ENCODE data around the gene SNTA1.
"Not testable (repeated sequence)": the region's sequence is repeated elsewhere in the genome, so short reads cannot be mapped to it uniquely, and the experiment has no call there.

The SNTA1 gene

GRCh38 chr20:33391722-33392415 is 51.7 kb downstream of the SNTA1 start:
- no peaks in the 10 kb centered on the region for H3F3A ChIP-seq (ENCODE audit: insufficient read depth)
- H3K4me3 ChIP-seq (ENCODE audit: insufficient read depth, low read length, poor library complexity, severe bottlenecking), result no peak overlapping the region
- H2AFZ ChIP-seq (ENCODE audit: low read depth, low read length, severe bottlenecking), result no peak overlapping the region
- no peaks in the 10 kb centered on the region for H4K20me1 ChIP-seq (ENCODE audit: low read depth, low read length)
- H3K9me3 ChIP-seq (ENCODE audit: insufficient read depth, low read length), result no peaks in the 10 kb centered on the region
- no peaks in the 10 kb centered on the region for H3K79me2 ChIP-seq (ENCODE audit: insufficient read depth, low read length)
- H3K36me3 ChIP-seq (ENCODE audit: low read length), result peaks cover 11% of the 10 kb centered on the region; the same call in 1 of the 2 replicates
- no peak for TF ChIP-seq EZH2phosphoT487 (conservative IDR thresholded peaks at IDR 0.05; ENCODE audit: low read length)
- TF ChIP-seq, protein P1, sequence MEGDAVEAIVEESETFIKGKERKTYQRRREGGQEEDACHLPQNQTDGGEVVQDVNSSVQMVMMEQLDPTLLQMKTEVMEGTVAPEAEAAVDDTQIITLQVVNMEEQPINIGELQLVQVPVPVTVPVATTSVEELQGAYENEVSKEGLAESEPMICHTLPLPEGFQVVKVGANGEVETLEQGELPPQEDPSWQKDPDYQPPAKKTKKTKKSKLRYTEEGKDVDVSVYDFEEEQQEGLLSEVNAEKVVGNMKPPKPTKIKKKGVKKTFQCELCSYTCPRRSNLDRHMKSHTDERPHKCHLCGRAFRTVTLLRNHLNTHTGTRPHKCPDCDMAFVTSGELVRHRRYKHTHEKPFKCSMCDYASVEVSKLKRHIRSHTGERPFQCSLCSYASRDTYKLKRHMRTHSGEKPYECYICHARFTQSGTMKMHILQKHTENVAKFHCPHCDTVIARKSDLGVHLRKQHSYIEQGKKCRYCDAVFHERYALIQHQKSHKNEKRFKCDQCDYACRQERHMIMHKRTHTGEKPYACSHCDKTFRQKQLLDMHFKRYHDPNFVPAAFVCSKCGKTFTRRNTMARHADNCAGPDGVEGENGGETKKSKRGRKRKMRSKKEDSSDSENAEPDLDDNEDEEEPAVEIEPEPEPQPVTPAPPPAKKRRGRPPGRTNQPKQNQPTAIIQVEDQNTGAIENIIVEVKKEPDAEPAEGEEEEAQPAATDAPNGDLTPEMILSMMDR (IDR thresholded peaks at IDR 0.05; ENCODE audit: insufficient read depth, low read length, poor library complexity, severe bottlenecking), result no peak
- no peak overlapping the region for H3K9ac ChIP-seq (ENCODE audit: low read length)
- no peaks in the 10 kb centered on the region for H3K9me2 ChIP-seq (replicated peaks; ENCODE audit: insufficient read depth, low read length)
- no peaks in the 10 kb centered on the region for H3K27me3 ChIP-seq (ENCODE audit: low read length)
- no peak overlapping the region for H3K27ac ChIP-seq (ENCODE audit: low read depth, low read length)
- H3K4me2 ChIP-seq (ENCODE audit: low read depth, low read length, poor library complexity, severe bottlenecking), result no peak overlapping the region

DNA sequence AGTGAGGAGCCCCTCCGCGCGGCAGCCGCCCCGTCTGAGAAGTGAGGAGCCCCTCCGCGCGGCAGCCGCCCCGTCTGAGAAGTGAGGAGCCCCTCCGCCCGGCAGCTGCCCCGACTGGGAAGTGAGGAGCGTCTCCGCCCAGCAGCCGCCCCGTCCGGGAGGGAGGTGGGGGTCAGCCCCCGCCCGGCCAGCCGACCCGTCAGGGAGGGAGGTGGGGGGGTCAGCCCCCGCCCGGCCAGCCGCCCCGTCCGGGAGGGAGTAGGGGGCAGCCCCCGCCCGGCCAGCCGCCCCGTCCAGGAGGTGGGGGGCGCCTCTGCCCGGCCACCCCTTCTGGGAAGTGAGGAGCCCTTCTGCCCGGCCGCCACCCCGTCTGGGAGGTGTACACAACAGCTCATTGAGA is 54.2 kb downstream of the SNTA1 start:
- H2AFZ ChIP-seq (ENCODE audit: low read depth, low read length, severe bottlenecking); H3K9me3 ChIP-seq (ENCODE audit: insufficient read depth, low read length); H3K4me3 ChIP-seq (ENCODE audit: insufficient read depth, low read length, poor library complexity, severe bottlenecking); H4K20me1 ChIP-seq (ENCODE audit: low read depth, low read length); H3K9me2 ChIP-seq (replicated peaks; ENCODE audit: insufficient read depth, low read length); H3K9ac ChIP-seq (ENCODE audit: low read length); H3K79me2 ChIP-seq (ENCODE audit: insufficient read depth, low read length); H3K27ac ChIP-seq (ENCODE audit: low read depth, low read length); H3K4me2 ChIP-seq (ENCODE audit: low read depth, low read length, poor library complexity, severe bottlenecking); H3F3A ChIP-seq (ENCODE audit: insufficient read depth); H3K27me3 ChIP-seq (ENCODE audit: low read length): not testable (repeated sequence)
- peaks cover 14% of the 10 kb centered on the region; the same call in 1 of the 2 replicates for H3K36me3 ChIP-seq (ENCODE audit: low read length)

GRCh38 chr20:33388268-33388667 is 55.3 kb downstream of the SNTA1 start:
- H3K9me3 ChIP-seq (ENCODE audit: insufficient read depth, low read length), result no peaks in the 10 kb centered on the region
- H3K27me3 ChIP-seq (ENCODE audit: low read length), result no peaks in the 10 kb centered on the region
- no peak overlapping the region for H3K4me2 ChIP-seq (ENCODE audit: low read depth, low read length, poor library complexity, severe bottlenecking)
- no peaks in the 10 kb centered on the region for H4K20me1 ChIP-seq (ENCODE audit: low read depth, low read length)
- no peak overlapping the region for H3K4me3 ChIP-seq (ENCODE audit: insufficient read depth, low read length, poor library complexity, severe bottlenecking)
- H3K9ac ChIP-seq (ENCODE audit: low read length), result no peak overlapping the region
- H3K36me3 ChIP-seq (ENCODE audit: low read length), result peaks cover 14% of the 10 kb centered on the region; the same call in 1 of the 2 replicates
- no peaks in the 10 kb centered on the region for H3K9me2 ChIP-seq (replicated peaks; ENCODE audit: insufficient read depth, low read length)
- no peaks in the 10 kb centered on the region for H3K79me2 ChIP-seq (ENCODE audit: insufficient read depth, low read length)
- no peaks in the 10 kb centered on the region for H3F3A ChIP-seq (ENCODE audit: insufficient read depth)
- no peak overlapping the region for H3K27ac ChIP-seq (ENCODE audit: low read depth, low read length)
- TF ChIP-seq, protein P1 (IDR thresholded peaks at IDR 0.05; ENCODE audit: insufficient read depth, low read length, poor library complexity, severe bottlenecking), result no peak
- no peak for TF ChIP-seq EZH2phosphoT487 (conservative IDR thresholded peaks at IDR 0.05; ENCODE audit: low read length)
- H2AFZ ChIP-seq (ENCODE audit: low read depth, low read length, severe bottlenecking), result no peak overlapping the region

- Histone ChIP-seq H3K27ac (ENCODE audit: low read depth, low read length) (no peak overlapping the region), H3K36me3 (ENCODE audit: low read length) (peaks cover 14% of the 10 kb centered on the region; the same call in 1 of the 2 replicates)
These were observed 56.4 kb downstream of the SNTA1 start for GRCh38 chr20:33387177-33387576.

More at GRCh38 chr20:33387177-33387576, 56.4 kb downstream of the SNTA1 start:
- no peak overlapping the region for H3K9ac ChIP-seq (ENCODE audit: low read length)
- no peaks in the 10 kb centered on the region for H3K79me2 ChIP-seq (ENCODE audit: insufficient read depth, low read length)
- no peak for TF ChIP-seq EZH2phosphoT487 (conservative IDR thresholded peaks at IDR 0.05; ENCODE audit: low read length)
- TF ChIP-seq, protein P1 (IDR thresholded peaks at IDR 0.05; ENCODE audit: insufficient read depth, low read length, poor library complexity, severe bottlenecking), result no peak
- H2AFZ ChIP-seq (ENCODE audit: low read depth, low read length, severe bottlenecking), result no peak overlapping the region
- H3K9me3 ChIP-seq (ENCODE audit: insufficient read depth, low read length), result no peaks in the 10 kb centered on the region
- H4K20me1 ChIP-seq (ENCODE audit: low read depth, low read length), result no peaks in the 10 kb centered on the region
- no peaks in the 10 kb centered on the region for H3K9me2 ChIP-seq (replicated peaks; ENCODE audit: insufficient read depth, low read length)
- no peaks in the 10 kb centered on the region for H3K27me3 ChIP-seq (ENCODE audit: low read length)
- H3K4me2 ChIP-seq (ENCODE audit: low read depth, low read length, poor library complexity, severe bottlenecking), result no peak overlapping the region
- H3K4me3 ChIP-seq (ENCODE audit: insufficient read depth, low read length, poor library complexity, severe bottlenecking), result no peak overlapping the region
- H3F3A ChIP-seq (ENCODE audit: insufficient read depth), result no peaks in the 10 kb centered on the region
